Astrocyte (in vitro differentiated cells and primary cell): ENCODE measurements around the gene HACL1. TPM values are rescaled to one million over a fixed set of nuclear protein-coding genes. Genes with fewer than 3 reads are reported as not detected.

ENCODE experiments used
- DNase-seq: peaks from one replicate; pipeline ENCODE4 v3.0.0-alpha.2; 2010; ENCODE audit warnings: low read depth
- FAIRE-seq: peaks from 2 replicates; lab custom pipeline; 2011; peaks lifted over from hg19 to GRCh38; lab: Jason Lieb, UNC
- H2AFZ ChIP-seq: 2 replicates; pipeline ENCODE4 v1.6.0; 2012; ENCODE audit warnings: low read depth, low read length, inconsistent platforms
- H3K27ac ChIP-seq: 2 replicates; pipeline ENCODE4 v1.5.1; 2011; ENCODE audit warnings: low read depth, low read length, inconsistent platforms
- H3K27me3 ChIP-seq: 2 replicates; pipeline ENCODE4 v1.6.0; 2011; ENCODE audit warnings: low read length, inconsistent platforms; ENCODE audit not compliant: insufficient read depth
- H3K36me3 ChIP-seq: 2 replicates; pipeline ENCODE4 v1.5.1; 2011; ENCODE audit warnings: low read length, inconsistent platforms; ENCODE audit not compliant: insufficient read depth
- H3K4me1 ChIP-seq: 2 replicates; pipeline ENCODE4 v1.5.1; 2011; ENCODE audit warnings: low read length, inconsistent platforms; ENCODE audit not compliant: insufficient read depth
- H3K4me2 ChIP-seq: 2 replicates; pipeline ENCODE4 v1.6.0; 2012; ENCODE audit warnings: low read length, inconsistent platforms
- H3K4me3 ChIP-seq: 2 replicates; pipeline ENCODE4 v1.5.1; 2011; ENCODE audit warnings: low read depth, mild to moderate bottlenecking, low read length, inconsistent platforms; ENCODE audit not compliant: insufficient read depth
- H3K79me2 ChIP-seq: 2 replicates; pipeline ENCODE4 v1.6.0; 2012; ENCODE audit warnings: mild to moderate bottlenecking, low read length, inconsistent platforms; ENCODE audit not compliant: insufficient read depth
- H3K9ac ChIP-seq: 2 replicates; pipeline ENCODE4 v1.6.0; 2012; ENCODE audit warnings: mild to moderate bottlenecking, low read length, inconsistent platforms
- H3K9me3 ChIP-seq: 2 replicates; pipeline ENCODE4 v1.5.1; 2012; ENCODE audit warnings: low read depth, mild to moderate bottlenecking, low read length, inconsistent platforms; ENCODE audit not compliant: insufficient read depth
- H4K20me1 ChIP-seq: 2 replicates; pipeline ENCODE4 v1.6.0; 2012; ENCODE audit warnings: low read length, inconsistent platforms; ENCODE audit not compliant: insufficient read depth
- H3K27ac Mint-ChIP-seq: one replicate; pipeline ENCODE4 v1.8.0; 2021; ENCODE audit warnings: mild to moderate bottlenecking, mixed read lengths; ENCODE audit not compliant: unreplicated experiment
- H3K27me3 Mint-ChIP-seq: one replicate; pipeline ENCODE4 v1.8.0; 2021; ENCODE audit warnings: low read depth, mixed read lengths; ENCODE audit not compliant: unreplicated experiment
- H3K36me3 Mint-ChIP-seq: one replicate; pipeline ENCODE4 v1.8.0; 2021; ENCODE audit warnings: low read depth, mixed read lengths; ENCODE audit not compliant: unreplicated experiment
- H3K4me1 Mint-ChIP-seq: one replicate; pipeline ENCODE4 v1.8.0; 2021; ENCODE audit warnings: low read depth, mixed read lengths; ENCODE audit not compliant: unreplicated experiment
- H3K4me3 Mint-ChIP-seq: one replicate; pipeline ENCODE4 v1.8.0; 2021; ENCODE audit warnings: mild to moderate bottlenecking, moderate library complexity, mixed read lengths; ENCODE audit not compliant: unreplicated experiment
- H3K9me3 Mint-ChIP-seq: one replicate; pipeline ENCODE4 v1.8.0; 2021; ENCODE audit warnings: mild to moderate bottlenecking, mixed read lengths; ENCODE audit not compliant: unreplicated experiment
- CTCF ChIP-seq: IDR thresholded peaks from 2 replicates; pipeline ENCODE4 v1.5.1; 2011; ENCODE audit warnings: low read depth, mild to moderate bottlenecking, inconsistent platforms, low read length, moderate library complexity; ENCODE audit not compliant: insufficient read depth
- EZH2 ChIP-seq: IDR thresholded peaks from 2 replicates; pipeline ENCODE4 v1.6.1; 2012; ENCODE audit warnings: mild to moderate bottlenecking, low read length, inconsistent platforms; ENCODE audit not compliant: insufficient read depth
- total RNA-seq: library from RNA; stranded (reverse); gene quantifications from 2 replicates; pipeline ENCODE4 v1.2.1, GENCODE V29; 2021

HACL1 gene
- total RNA-seq, 1 donor from 2014 or later, result 17.8 TPM

- FAIRE-seq, result no peak
- Histone ChIP-seq H3K4me3 (no peak overlapping the region), H2AFZ (no peak overlapping the region), H3K4me1 (no peaks in the 10 kb centered on the region), H4K20me1 (no peaks in the 10 kb centered on the region), H3K79me2 (no peaks in the 10 kb centered on the region), H3K27ac (no peak overlapping the region), H3K4me2 (no peak overlapping the region), H3K27me3 (no peaks in the 10 kb centered on the region), H3K9ac (no peak overlapping the region), H3K9me3 (no peaks in the 10 kb centered on the region), H3K36me3 (peaks cover 7% of the 10 kb centered on the region)
- Mint-ChIP-seq H3K27me3 (no peaks in the 10 kb centered on the region), H3K36me3 (peaks cover 6% of the 10 kb centered on the region), H3K9me3 (no peaks in the 10 kb centered on the region), H3K4me3 (no peak overlapping the region), H3K27ac (no peak overlapping the region), H3K4me1 (no peaks in the 10 kb centered on the region)
- no peak for DNase-seq
- TF ChIP-seq EZH2 (no peak), CTCF (no peak)
These were observed 9.4 kb downstream of the HACL1 start for GRCh38 chr3:15591928-15592327.

- FAIRE-seq (no peak), DNase-seq (no peak)
- Histone ChIP-seq H3K9me3 (no peaks in the 10 kb centered on the region), H3K27me3 (no peaks in the 10 kb centered on the region), H3K4me2 (no peak overlapping the region), H3K79me2 (no peaks in the 10 kb centered on the region), H3K36me3 (peaks cover 6% of the 10 kb centered on the region), H4K20me1 (no peaks in the 10 kb centered on the region), H3K9ac (no peak overlapping the region), H3K4me3 (no peak overlapping the region), H2AFZ (no peak overlapping the region), H3K4me1 (no peaks in the 10 kb centered on the region), H3K27ac (no peak overlapping the region)
- Mint-ChIP-seq H3K27ac (no peak overlapping the region), H3K9me3 (no peaks in the 10 kb centered on the region), H3K27me3 (no peaks in the 10 kb centered on the region), H3K4me3 (no peak overlapping the region), H3K4me1 (no peaks in the 10 kb centered on the region), H3K36me3 (peaks cover 6% of the 10 kb centered on the region)
- TF ChIP-seq CTCF, result no peak
- TF ChIP-seq EZH2, result no peak
These were observed 10.1 kb downstream of the HACL1 start for GRCh38 chr3:15591242-15591641.

- H3K36me3 ChIP-seq, result peaks cover 15% of the 10 kb centered on the region
- FAIRE-seq (no peak), DNase-seq (no peak)
- H3K9ac ChIP-seq, result no peak overlapping the region
- no peaks in the 10 kb centered on the region for H3K4me1 ChIP-seq
- Mint-ChIP-seq H3K9me3 (no peaks in the 10 kb centered on the region), H3K27me3 (no peaks in the 10 kb centered on the region), H3K27ac (no peak overlapping the region), H3K36me3 (peaks cover 6% of the 10 kb centered on the region), H3K4me3 (no peak overlapping the region), H3K4me1 (no peaks in the 10 kb centered on the region)
- TF ChIP-seq EZH2 (no peak), CTCF (no peak)
- H3K27me3 ChIP-seq, result no peaks in the 10 kb centered on the region
- H3K27ac ChIP-seq, result no peak overlapping the region
- H3K4me2 ChIP-seq, result no peak overlapping the region
- H3K9me3 ChIP-seq, result no peaks in the 10 kb centered on the region
- H3K79me2 ChIP-seq, result no peaks in the 10 kb centered on the region
- H4K20me1 ChIP-seq, result no peaks in the 10 kb centered on the region
- no peak overlapping the region for H3K4me3 ChIP-seq
- H2AFZ ChIP-seq, result no peak overlapping the region
These were observed 16.1 kb downstream of the HACL1 start for GRCh38 chr3:15585111-15585845.
